Uterus (tissue), 4 donors: ENCODE measurements around the gene TBCD. TPM values are rescaled to one million over a fixed set of nuclear protein-coding genes. Genes with fewer than 3 reads are reported as not detected.
A peak's percentile ranks its signal among the peaks of the same experiment; 100 is the strongest.

ENCODE experiments used
- DNase-seq, 2 donors: peaks; one replicate each; pipeline ENCODE4 v3.0.0-alpha.2; 2019 to 2020
- H3K27ac ChIP-seq, 2 donors: fragments of 200-600 bp; sonication (generic); 1 replicate in 1 of 2; 2 replicates in 1 of 2; pipeline ENCODE4 v1.5.1; 2016 to 2018
- H3K27me3 ChIP-seq, 2 donors: fragments of 200-600 bp; sonication (generic); one replicate each; pipeline ENCODE4 v1.5.1; 2018 to 2019; ENCODE audit warnings: control low read depth in 1 of 2
- H3K36me3 ChIP-seq, 2 donors: fragments of 200-600 bp; sonication (generic); one replicate each; pipeline ENCODE4 v1.5.1; 2019; ENCODE audit warnings: control low read depth in 1 of 2
- H3K4me1 ChIP-seq, 2 donors: fragments of 200-600 bp; sonication (generic); one replicate each; pipeline ENCODE4 v1.5.1; 2018 to 2019; ENCODE audit warnings: control low read depth in 1 of 2
- H3K4me3 ChIP-seq, 2 donors: fragments of 200-600 bp; sonication (generic); 1 replicate in 1 of 2; 2 replicates in 1 of 2; pipeline ENCODE4 v1.5.1; 2018 to 2019; ENCODE audit warnings: mild to moderate bottlenecking in 1 of 2
- H3K9me3 ChIP-seq, 2 donors: fragments of 200-600 bp; sonication (generic); one replicate each; pipeline ENCODE4 v1.5.1; 2019; ENCODE audit warnings: control low read depth in 1 of 2
- POLR2A ChIP-seq, 2 donors: fragments of 450-650 bp; IDR thresholded peaks; one replicate each; pipeline ENCODE4 v1.6.1; 2016; ENCODE audit warnings: antibody characterized with exemption in 2 of 2, mild to moderate bottlenecking in 1 of 2, moderate library complexity in 1 of 2
- intact Hi-C: fragments of 100-400 bp; cut with DNase I; formaldehyde crosslinking; loops from one replicate; pipeline ENCODE4 v1.15.1; 2023; ENCODE audit warnings: low total_unique reads
- total RNA-seq, 4 donors: library from RNA; depleted of rRNA in 3 of 4; stranded (reverse); fragments of >200 nt in 3 of 4; gene quantifications; one replicate each; pipeline versions ENCODE4 v1.1.0 to v1.2.4, GENCODE V29; 2014 to 2023
- TF ChIP-seq, protein P1 (sequence below), 4 experiments: fragments of 200-600 bp in 2 of 4; fragments of 450-650 bp in 2 of 4; sonication (generic) in 2 of 4; IDR thresholded peaks; one replicate each; pipeline ENCODE4 v1.5.1; 2016 to 2019; ENCODE audit warnings: antibody characterized with exemption in 4 of 4, mild to moderate bottlenecking in 2 of 4, moderate library complexity in 1 of 4
- donor health status: DM: yes; HTN: yes; CAD: no.

TBCD gene
- total RNA-seq, 4 donors from 2014 or later = 35.9 to 142 (median 61.3) TPM

DNA sequence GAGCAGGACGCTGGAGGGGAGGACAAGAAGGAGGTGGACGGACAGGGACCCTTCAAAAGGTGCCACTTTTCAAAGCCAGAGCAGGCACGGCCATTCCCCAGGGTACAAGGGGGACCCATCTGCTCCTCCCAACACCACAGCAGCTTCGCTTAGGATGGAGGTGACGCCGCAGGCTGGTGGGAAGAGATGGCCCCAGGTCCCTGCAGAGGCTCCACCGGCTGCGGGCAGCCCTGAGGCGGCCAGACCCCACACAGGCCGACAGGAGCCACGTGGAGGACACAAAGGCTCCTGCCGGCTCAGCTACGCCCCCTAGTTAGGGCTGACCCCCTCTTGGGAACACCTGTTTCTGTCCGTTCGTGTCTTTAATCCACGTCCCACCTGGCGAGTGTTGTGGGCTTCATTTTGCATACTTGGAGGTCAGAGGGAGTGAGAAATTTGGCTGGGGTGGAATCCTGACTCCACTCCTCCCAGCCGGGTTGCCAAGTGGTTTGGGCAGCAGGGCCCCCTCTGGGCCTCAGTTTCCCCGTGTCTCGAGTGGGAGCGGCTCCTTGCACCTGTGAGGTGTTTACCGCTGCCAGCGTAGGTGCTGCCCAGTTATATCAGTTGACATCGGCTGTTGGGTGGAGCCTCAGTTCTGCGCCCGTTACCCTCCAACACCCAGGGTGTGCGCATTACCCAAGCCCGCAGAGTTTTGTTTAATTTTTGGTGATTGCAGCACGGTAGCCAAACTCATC is 41.2 kb upstream of the TBCD start:
- intact Hi-C loops = no loop called here
- DNase-seq = no peak
- no peaks in the 10 kb centered on the region for H3K36me3 ChIP-seq
- no peaks in the 10 kb centered on the region for H3K27me3 ChIP-seq
- no peaks in the 10 kb centered on the region for H3K4me1 ChIP-seq
- no peak overlapping the region for H3K4me3 ChIP-seq
- no peak overlapping the region for H3K27ac ChIP-seq
- no peaks in the 10 kb centered on the region for H3K9me3 ChIP-seq
- TF ChIP-seq POLR2A (IDR thresholded peaks at IDR 0.05) = no peak
- TF ChIP-seq, protein P1, sequence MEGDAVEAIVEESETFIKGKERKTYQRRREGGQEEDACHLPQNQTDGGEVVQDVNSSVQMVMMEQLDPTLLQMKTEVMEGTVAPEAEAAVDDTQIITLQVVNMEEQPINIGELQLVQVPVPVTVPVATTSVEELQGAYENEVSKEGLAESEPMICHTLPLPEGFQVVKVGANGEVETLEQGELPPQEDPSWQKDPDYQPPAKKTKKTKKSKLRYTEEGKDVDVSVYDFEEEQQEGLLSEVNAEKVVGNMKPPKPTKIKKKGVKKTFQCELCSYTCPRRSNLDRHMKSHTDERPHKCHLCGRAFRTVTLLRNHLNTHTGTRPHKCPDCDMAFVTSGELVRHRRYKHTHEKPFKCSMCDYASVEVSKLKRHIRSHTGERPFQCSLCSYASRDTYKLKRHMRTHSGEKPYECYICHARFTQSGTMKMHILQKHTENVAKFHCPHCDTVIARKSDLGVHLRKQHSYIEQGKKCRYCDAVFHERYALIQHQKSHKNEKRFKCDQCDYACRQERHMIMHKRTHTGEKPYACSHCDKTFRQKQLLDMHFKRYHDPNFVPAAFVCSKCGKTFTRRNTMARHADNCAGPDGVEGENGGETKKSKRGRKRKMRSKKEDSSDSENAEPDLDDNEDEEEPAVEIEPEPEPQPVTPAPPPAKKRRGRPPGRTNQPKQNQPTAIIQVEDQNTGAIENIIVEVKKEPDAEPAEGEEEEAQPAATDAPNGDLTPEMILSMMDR (IDR thresholded peaks at IDR 0.05) = no peak

DNA sequence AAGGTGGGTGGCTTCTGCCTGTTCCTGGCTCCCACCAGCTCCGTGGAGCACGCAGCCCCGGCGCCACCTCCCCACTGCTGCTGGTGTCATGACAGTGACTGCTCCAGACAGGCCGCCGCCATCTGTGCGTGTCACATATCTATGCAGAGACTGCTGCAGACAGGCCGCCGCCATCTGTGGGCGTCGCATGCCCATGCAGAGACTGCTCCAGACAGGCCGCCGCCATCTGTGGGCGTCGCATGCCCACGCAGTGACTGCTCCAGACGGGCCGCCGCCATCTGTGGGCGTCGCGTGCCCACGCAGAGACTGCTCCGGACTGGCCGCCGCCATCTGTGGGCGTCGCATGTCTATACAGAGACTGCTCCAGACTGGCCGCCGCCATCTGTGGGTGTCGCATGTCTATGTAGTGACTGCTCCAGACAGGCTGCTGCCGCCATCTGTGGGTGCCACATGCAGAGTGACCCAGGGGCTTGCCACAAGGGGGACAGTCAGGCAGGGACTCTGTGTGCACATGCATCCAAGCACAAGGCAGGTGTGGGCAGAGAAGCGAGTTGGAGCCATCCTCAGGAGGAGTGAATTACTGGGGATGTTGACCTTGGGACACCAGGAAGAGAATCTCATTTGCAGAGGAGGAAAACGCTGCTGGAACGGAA is 38.7 kb upstream of the TBCD start:
- intact Hi-C loops = no loop called here
- Histone ChIP-seq H3K27me3 (no peaks in the 10 kb centered on the region), H3K27ac (no peak overlapping the region), H3K9me3 (no peaks in the 10 kb centered on the region), H3K4me1 (peaks cover 0 to 6% of the 10 kb centered on the region in 2 donors), H3K4me3 (no peak overlapping the region), H3K36me3 (no peaks in the 10 kb centered on the region)
- DNase-seq = no peak
- TF ChIP-seq, protein P1 (IDR thresholded peaks at IDR 0.05) = no peak
- TF ChIP-seq POLR2A (IDR thresholded peaks at IDR 0.05) = no peak

DNA sequence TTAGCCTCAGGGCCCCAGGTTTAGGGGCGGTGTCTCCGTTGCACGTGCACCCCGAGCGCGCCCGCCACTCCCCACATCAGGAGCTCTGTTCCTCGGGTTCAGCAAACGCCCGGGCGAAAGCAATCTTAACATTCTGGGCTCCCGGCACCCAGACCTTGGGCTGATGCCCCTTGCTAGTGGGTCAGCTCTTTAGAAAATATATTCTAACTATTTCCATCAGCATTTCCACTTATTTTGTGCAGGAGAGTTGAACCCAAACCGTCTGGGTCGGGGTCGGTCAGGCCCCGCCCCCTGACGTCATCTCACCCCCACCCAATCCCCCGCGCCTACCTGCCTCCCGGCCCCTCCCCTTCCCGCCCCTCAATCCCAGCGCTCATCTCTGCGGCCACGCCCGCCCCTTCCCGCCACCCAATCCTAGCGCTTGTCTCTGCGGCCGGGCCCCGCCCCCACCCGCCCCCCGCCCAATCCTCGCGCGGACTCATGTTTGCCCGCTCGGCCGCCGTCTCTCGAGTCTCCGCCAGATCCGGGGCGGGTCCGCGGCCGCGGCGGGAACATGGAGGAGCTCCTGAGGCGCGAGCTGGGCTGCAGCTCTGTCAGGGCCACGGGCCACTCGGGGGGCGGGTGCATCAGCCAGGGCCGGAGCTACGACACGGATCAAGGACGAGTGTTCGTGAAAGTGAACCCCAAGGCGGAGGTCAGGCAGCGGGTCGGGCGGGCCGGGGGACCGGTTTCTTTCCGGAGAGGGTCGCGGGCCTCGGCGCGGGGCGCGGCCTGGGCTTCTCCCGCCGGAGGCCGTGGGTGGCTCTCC is 35.5 kb upstream of the TBCD start, which contains the start of gene FN3KRP:
Gene FN3KRP, plus strand, starts transcription at position 504 of the 808 bp plus-strand sequence. Its CDS starts 50 bp downstream, at position 554.
- Histone ChIP-seq H3K4me3 (peak within 1 kb of the TSS; percentile 48 to 60), H3K9me3 (no peaks in the 10 kb centered on the region), H3K27ac (peak within 1 kb of the TSS; percentile 54 to 56), H3K27me3 (no peaks in the 10 kb centered on the region), H3K36me3 (no peaks in the 10 kb centered on the region), H3K4me1 (peaks cover 0 to 6% of the 10 kb centered on the region in 2 donors)
- DNase-seq = peak; percentile 91 to 96
- TF ChIP-seq, protein P1 (IDR thresholded peaks at IDR 0.05) = no peak
- TF ChIP-seq POLR2A (IDR thresholded peaks at IDR 0.05) = peak in 1 of 2 donors; percentile 41
- intact Hi-C loops = no loop called here

DNA sequence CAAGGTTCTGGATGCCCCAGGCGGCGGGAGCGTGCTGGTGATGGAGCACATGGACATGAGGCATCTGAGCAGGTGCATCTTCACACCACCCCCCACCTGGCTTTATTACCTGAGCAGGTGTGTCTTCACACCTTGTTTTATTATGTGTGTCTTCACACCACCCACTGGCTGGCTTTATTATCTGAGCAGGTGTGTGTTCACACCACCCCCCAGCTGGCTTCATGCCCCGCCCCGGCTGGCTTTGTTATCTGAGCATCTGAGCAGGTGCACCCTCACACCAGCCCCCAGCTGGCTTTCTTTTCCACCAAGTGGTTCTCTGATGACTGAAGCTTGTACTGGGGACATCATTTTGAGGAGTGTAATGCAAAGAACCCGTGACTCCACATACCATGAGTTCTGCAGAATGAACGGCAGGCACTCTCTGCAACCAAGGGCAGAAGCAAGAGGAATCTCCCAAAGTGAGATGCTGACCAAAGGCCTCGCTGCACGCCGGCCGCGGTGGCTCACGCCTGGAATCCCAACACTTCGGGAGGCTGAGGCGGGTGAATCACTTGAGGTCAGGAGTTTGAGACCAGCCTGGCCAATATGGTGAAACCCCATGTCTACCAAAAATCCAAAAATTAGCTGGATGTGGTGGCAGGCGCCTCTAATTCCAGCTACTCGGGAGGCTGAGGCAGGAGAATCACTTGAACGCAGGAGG is 32.7 kb upstream of the TBCD start:
- intact Hi-C loops = no loop called here

DNA sequence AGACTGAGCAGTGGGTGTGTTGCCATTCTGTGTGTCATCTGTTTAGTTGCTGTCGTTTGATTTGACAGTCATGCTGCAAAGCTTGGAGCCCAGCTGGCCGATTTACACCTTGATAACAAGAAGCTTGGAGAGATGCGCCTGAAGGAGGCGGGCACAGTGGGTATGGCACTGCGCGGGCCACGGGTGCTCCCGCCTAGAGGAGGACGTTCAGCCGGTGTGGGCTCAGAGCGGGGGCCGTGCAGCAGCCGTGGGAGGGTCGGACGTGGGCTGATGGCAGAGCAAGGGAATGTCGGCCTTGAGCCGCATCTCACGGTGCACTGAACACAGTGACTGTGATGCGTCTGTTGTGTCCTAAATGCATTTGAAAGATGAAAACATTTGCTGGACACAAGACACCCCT is 31.7 kb upstream of the TBCD start:
- intact Hi-C loops = no loop called here
- H3K27me3 ChIP-seq = no peaks in the 10 kb centered on the region
- TF ChIP-seq, protein P1 (IDR thresholded peaks at IDR 0.05) = no peak
- TF ChIP-seq POLR2A (IDR thresholded peaks at IDR 0.05) = no peak
- DNase-seq = no peak
- no peak overlapping the region for H3K27ac ChIP-seq
- H3K4me1 ChIP-seq = peaks cover 0 to 6% of the 10 kb centered on the region in 2 donors
- no peaks in the 10 kb centered on the region for H3K9me3 ChIP-seq
- H3K36me3 ChIP-seq = no peaks in the 10 kb centered on the region
- no peak overlapping the region for H3K4me3 ChIP-seq

More for the DNA sequence above, 32.7 kb upstream of the TBCD start:
- no peaks in the 10 kb centered on the region for H3K9me3 ChIP-seq
- DNase-seq = no peak
- no peaks in the 10 kb centered on the region for H3K36me3 ChIP-seq
- H3K4me3 ChIP-seq = no peak overlapping the region
- no peak overlapping the region for H3K27ac ChIP-seq
- peaks cover 0 to 6% of the 10 kb centered on the region in 2 donors for H3K4me1 ChIP-seq
- no peak for TF ChIP-seq POLR2A (IDR thresholded peaks at IDR 0.05)
- H3K27me3 ChIP-seq = no peaks in the 10 kb centered on the region
